ENCODE results near the gene RALGPS2. TPM values are rescaled to one million over a fixed set of nuclear protein-coding genes. Genes with fewer than 3 reads are reported as not detected.

Gene RALGPS2
- total and polyA plus RNA-seq, 4 donors = 20.1 to 57.6 (median 35.0) TPM

DNA sequence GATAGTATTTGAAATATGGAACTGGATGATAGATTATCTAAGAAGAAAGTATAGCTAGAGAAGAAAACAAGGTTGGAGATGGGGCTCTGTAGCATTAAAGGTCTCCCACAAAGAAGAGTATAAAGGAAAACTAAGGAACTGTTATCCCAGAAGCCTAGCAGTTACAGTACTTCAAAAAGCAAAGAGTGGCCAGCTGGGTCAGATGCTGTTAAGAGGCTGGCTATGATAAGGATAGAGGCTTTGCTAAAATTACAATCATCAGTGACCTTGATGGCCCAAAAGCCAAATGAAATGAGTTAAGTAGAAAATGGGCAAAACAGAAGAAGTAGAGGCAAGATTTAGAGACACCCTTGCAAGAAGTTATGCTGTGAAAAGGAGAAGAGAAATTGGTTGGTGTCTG lies 170.9 kb downstream of the RALGPS2 start:
- no peak overlapping the region for H3K27ac ChIP-seq (ENCODE audit: low read depth, low read length)
- no peaks in the 10 kb centered on the region for H3K36me3 ChIP-seq (ENCODE audit: control insufficient read depth, insufficient read depth, low read length)
- H3K4me3 ChIP-seq (ENCODE audit: low read depth, low read length) = no peak overlapping the region
- no peaks in the 10 kb centered on the region for H3K27me3 ChIP-seq (ENCODE audit: control insufficient read depth, insufficient read depth, low read length)
- no peaks in the 10 kb centered on the region for H3K4me1 ChIP-seq (ENCODE audit: control insufficient read depth, insufficient read depth, low read length)
- DNase-seq (ENCODE audit: low read depth in 4 of 6, low spot score in 6 of 6) = no peak
- H3K9me3 ChIP-seq (ENCODE audit: control insufficient read depth, insufficient read depth, low read length) = no peaks in the 10 kb centered on the region

GRCh38 chr1:178898401-178898800 lies 173.4 kb downstream of the RALGPS2 start:
- H3K36me3 ChIP-seq (ENCODE audit: control insufficient read depth, insufficient read depth, low read length) = no peaks in the 10 kb centered on the region
- H3K27ac ChIP-seq (ENCODE audit: low read depth, low read length) = no peak overlapping the region
- DNase-seq (ENCODE audit: low read depth in 4 of 6, low spot score in 6 of 6) = no peak
- H3K4me3 ChIP-seq (ENCODE audit: low read depth, low read length) = no peak overlapping the region
- H3K9me3 ChIP-seq (ENCODE audit: control insufficient read depth, insufficient read depth, low read length) = no peaks in the 10 kb centered on the region
- no CpG with 5 or more reads among the region's 1 CpG for WGBS (ENCODE audit: insufficient coverage)
- no peaks in the 10 kb centered on the region for H3K27me3 ChIP-seq (ENCODE audit: control insufficient read depth, insufficient read depth, low read length)
- H3K4me1 ChIP-seq (ENCODE audit: control insufficient read depth, insufficient read depth, low read length) = no peaks in the 10 kb centered on the region

- H3K4me1 ChIP-seq (ENCODE audit: control insufficient read depth, insufficient read depth, low read length) = no peaks in the 10 kb centered on the region
- no CpG with 5 or more reads among the region's 2 CpGs for WGBS (ENCODE audit: insufficient coverage)
- no peaks in the 10 kb centered on the region for H3K36me3 ChIP-seq (ENCODE audit: control insufficient read depth, insufficient read depth, low read length)
- H3K27ac ChIP-seq (ENCODE audit: low read depth, low read length) = no peak overlapping the region
- H3K4me3 ChIP-seq (ENCODE audit: low read depth, low read length) = no peak overlapping the region
- H3K27me3 ChIP-seq (ENCODE audit: control insufficient read depth, insufficient read depth, low read length) = no peaks in the 10 kb centered on the region
- no peaks in the 10 kb centered on the region for H3K9me3 ChIP-seq (ENCODE audit: control insufficient read depth, insufficient read depth, low read length)
- DNase-seq (ENCODE audit: low read depth in 4 of 6, low spot score in 6 of 6) = no peak
These were observed 174.4 kb downstream of the RALGPS2 start for GRCh38 chr1:178899402-178899801.

DNA sequence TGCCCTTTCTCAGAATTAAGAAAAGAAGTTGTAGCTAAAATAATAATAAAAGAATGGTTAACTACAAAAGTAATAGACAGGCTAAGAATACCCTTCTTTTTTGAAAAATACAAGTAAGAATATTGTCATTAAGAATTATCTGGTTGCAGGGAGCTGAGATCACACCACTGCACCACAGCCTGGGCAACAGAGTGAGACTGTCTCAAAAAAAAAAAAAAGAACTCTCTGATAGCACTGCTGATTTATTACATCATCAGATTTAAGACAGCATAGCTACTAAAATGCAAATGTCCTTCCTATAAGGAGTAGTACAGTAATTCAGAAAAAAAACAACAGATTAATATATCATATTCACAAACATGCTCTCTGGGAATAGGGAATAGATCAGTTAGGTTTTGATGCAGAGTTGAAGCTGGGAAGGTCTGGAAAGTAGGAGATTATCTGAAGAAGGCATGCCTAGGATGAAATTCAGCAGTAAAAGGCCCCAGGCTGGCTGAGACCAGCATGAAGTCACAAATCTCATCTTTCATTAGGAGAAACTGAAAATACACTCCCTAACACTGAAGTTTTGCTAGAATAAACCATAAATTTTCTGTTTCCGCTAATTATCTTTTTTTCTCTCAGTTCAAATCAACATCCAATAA lies 176.6 kb downstream of the RALGPS2 start:
- H3K4me1 ChIP-seq (ENCODE audit: control insufficient read depth, insufficient read depth, low read length) = no peaks in the 10 kb centered on the region
- H3K27ac ChIP-seq (ENCODE audit: low read depth, low read length) = no peak overlapping the region
- H3K4me3 ChIP-seq (ENCODE audit: low read depth, low read length) = no peak overlapping the region
- H3K27me3 ChIP-seq (ENCODE audit: control insufficient read depth, insufficient read depth, low read length) = no peaks in the 10 kb centered on the region
- H3K9me3 ChIP-seq (ENCODE audit: control insufficient read depth, insufficient read depth, low read length) = no peaks in the 10 kb centered on the region
- no CpG with 5 or more reads among the region's 1 CpG for WGBS (ENCODE audit: insufficient coverage)
- DNase-seq (ENCODE audit: low read depth in 4 of 6, low spot score in 6 of 6) = no peak
- H3K36me3 ChIP-seq (ENCODE audit: control insufficient read depth, insufficient read depth, low read length) = no peaks in the 10 kb centered on the region

- H3K4me3 ChIP-seq (ENCODE audit: low read depth, low read length) = no peak overlapping the region
- H3K4me1 ChIP-seq (ENCODE audit: control insufficient read depth, insufficient read depth, low read length) = no peaks in the 10 kb centered on the region
- WGBS (ENCODE audit: insufficient coverage) = no CpG with 5 or more reads among the region's 1 CpG
- H3K9me3 ChIP-seq (ENCODE audit: control insufficient read depth, insufficient read depth, low read length) = no peaks in the 10 kb centered on the region
- H3K36me3 ChIP-seq (ENCODE audit: control insufficient read depth, insufficient read depth, low read length) = no peaks in the 10 kb centered on the region
- H3K27me3 ChIP-seq (ENCODE audit: control insufficient read depth, insufficient read depth, low read length) = no peaks in the 10 kb centered on the region
- no peak for DNase-seq (ENCODE audit: low read depth in 4 of 6, low spot score in 6 of 6)
- no peak overlapping the region for H3K27ac ChIP-seq (ENCODE audit: low read depth, low read length)
These were observed 183.3 kb downstream of the RALGPS2 start for GRCh38 chr1:178908358-178908757.

DNA sequence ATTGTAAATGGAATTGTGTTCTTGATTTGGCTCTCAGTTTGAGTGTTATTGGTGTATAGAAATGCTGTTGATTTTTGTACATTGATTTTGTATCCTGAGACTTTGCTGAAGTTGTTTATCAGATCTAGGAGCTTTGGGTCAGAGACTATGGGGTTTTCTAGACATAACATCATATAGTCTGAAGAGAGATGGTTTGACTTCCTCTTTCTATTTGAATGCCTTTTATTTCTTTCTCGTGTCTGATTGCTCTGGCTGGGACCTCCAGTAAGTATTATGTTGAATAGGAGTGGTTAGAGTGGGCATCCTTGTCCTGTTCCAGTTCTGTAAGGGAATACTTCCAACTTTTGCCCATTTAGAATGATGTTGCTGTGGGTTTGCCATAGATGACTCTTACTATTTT lies 185.0 kb downstream of the RALGPS2 start:
- no peak overlapping the region for H3K27ac ChIP-seq (ENCODE audit: low read depth, low read length)
- no CpG with 5 or more reads among the region's 1 CpG for WGBS (ENCODE audit: insufficient coverage)

GRCh38 chr1:178912597-178912996 lies 187.6 kb downstream of the RALGPS2 start:
- DNase-seq (ENCODE audit: low read depth in 4 of 6, low spot score in 6 of 6) = no peak
- H3K9me3 ChIP-seq (ENCODE audit: control insufficient read depth, insufficient read depth, low read length) = no peaks in the 10 kb centered on the region
- H3K4me3 ChIP-seq (ENCODE audit: low read depth, low read length) = no peak overlapping the region
- WGBS (ENCODE audit: insufficient coverage) = 100% methylated on average over 1 of the region's 2 CpGs
- H3K4me1 ChIP-seq (ENCODE audit: control insufficient read depth, insufficient read depth, low read length) = no peaks in the 10 kb centered on the region
- peaks cover 3% of the 10 kb centered on the region for H3K36me3 ChIP-seq (ENCODE audit: control insufficient read depth, insufficient read depth, low read length)
- no peaks in the 10 kb centered on the region for H3K27me3 ChIP-seq (ENCODE audit: control insufficient read depth, insufficient read depth, low read length)
- H3K27ac ChIP-seq (ENCODE audit: low read depth, low read length) = no peak overlapping the region

More for the DNA sequence above, 185.0 kb downstream of the RALGPS2 start:
- Histone ChIP-seq H3K9me3 (ENCODE audit: control insufficient read depth, insufficient read depth, low read length) (no peaks in the 10 kb centered on the region), H3K4me1 (ENCODE audit: control insufficient read depth, insufficient read depth, low read length) (no peaks in the 10 kb centered on the region), H3K4me3 (ENCODE audit: low read depth, low read length) (no peak overlapping the region), H3K36me3 (ENCODE audit: control insufficient read depth, insufficient read depth, low read length) (peaks cover under 1% of the 10 kb centered on the region), H3K27me3 (ENCODE audit: control insufficient read depth, insufficient read depth, low read length) (no peaks in the 10 kb centered on the region)
- no peak for DNase-seq (ENCODE audit: low read depth in 4 of 6, low spot score in 6 of 6)

GRCh38 chr1:178916448-178917174 lies 191.6 kb downstream of the RALGPS2 start:
- no peak overlapping the region for H3K4me3 ChIP-seq (ENCODE audit: low read depth, low read length)
- no peaks in the 10 kb centered on the region for H3K9me3 ChIP-seq (ENCODE audit: control insufficient read depth, insufficient read depth, low read length)
- peaks cover 3% of the 10 kb centered on the region for H3K36me3 ChIP-seq (ENCODE audit: control insufficient read depth, insufficient read depth, low read length)
- no peak for DNase-seq (ENCODE audit: low read depth in 4 of 6, low spot score in 6 of 6)
- no peak overlapping the region for H3K27ac ChIP-seq (ENCODE audit: low read depth, low read length)
- 79% methylated on average over 4 of the region's 5 CpGs for WGBS (ENCODE audit: insufficient coverage)
- no peaks in the 10 kb centered on the region for H3K4me1 ChIP-seq (ENCODE audit: control insufficient read depth, insufficient read depth, low read length)
- H3K27me3 ChIP-seq (ENCODE audit: control insufficient read depth, insufficient read depth, low read length) = no peaks in the 10 kb centered on the region

GRCh38 chr1:178918308-178918707 lies 193.3 kb downstream of the RALGPS2 start:
- no peak for DNase-seq (ENCODE audit: low read depth in 4 of 6, low spot score in 6 of 6)
- peaks cover 3% of the 10 kb centered on the region for H3K36me3 ChIP-seq (ENCODE audit: control insufficient read depth, insufficient read depth, low read length)
- H3K27ac ChIP-seq (ENCODE audit: low read depth, low read length) = no peak overlapping the region
- whole genome bisulfite sequencing (ENCODE audit: insufficient coverage) = 100% methylated on average over 2 of the region's 6 CpGs
- H3K4me3 ChIP-seq (ENCODE audit: low read depth, low read length) = no peak overlapping the region
- no peaks in the 10 kb centered on the region for H3K27me3 ChIP-seq (ENCODE audit: control insufficient read depth, insufficient read depth, low read length)
- H3K4me1 ChIP-seq (ENCODE audit: control insufficient read depth, insufficient read depth, low read length) = no peaks in the 10 kb centered on the region
- H3K9me3 ChIP-seq (ENCODE audit: control insufficient read depth, insufficient read depth, low read length) = no peaks in the 10 kb centered on the region

DNA sequence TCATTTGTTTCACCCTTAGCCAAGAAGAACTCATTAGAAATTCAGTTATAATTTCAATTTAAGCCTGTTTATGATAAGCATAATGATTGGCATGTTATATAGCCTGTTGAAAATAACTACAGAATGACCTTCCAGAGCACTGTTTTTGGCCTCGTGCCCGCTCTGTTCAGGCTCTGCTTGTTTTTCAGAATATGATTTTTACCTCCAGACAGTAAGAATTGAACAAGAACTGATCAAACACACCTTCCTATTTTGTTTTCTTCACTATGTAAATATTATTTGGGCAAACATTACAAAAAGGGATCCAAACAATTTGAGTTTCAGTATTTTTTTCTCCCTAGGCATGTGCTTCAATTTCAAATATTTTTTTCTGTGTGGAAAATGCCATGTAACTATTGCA lies 193.9 kb downstream of the RALGPS2 start:
- Histone ChIP-seq H3K36me3 (ENCODE audit: control insufficient read depth, insufficient read depth, low read length) (peaks cover 3% of the 10 kb centered on the region), H3K9me3 (ENCODE audit: control insufficient read depth, insufficient read depth, low read length) (no peaks in the 10 kb centered on the region), H3K4me1 (ENCODE audit: control insufficient read depth, insufficient read depth, low read length) (no peaks in the 10 kb centered on the region), H3K27ac (ENCODE audit: low read depth, low read length) (no peak overlapping the region), H3K4me3 (ENCODE audit: low read depth, low read length) (no peak overlapping the region), H3K27me3 (ENCODE audit: control insufficient read depth, insufficient read depth, low read length) (no peaks in the 10 kb centered on the region)
- no CpG with 5 or more reads among the region's 2 CpGs for WGBS (ENCODE audit: insufficient coverage)
- no peak for DNase-seq (ENCODE audit: low read depth in 4 of 6, low spot score in 6 of 6)

Measured in spinal cord (tissue), 10 donors.